Measurements from ENCODE around the gene WARS2.

The WARS2 gene

DNA sequence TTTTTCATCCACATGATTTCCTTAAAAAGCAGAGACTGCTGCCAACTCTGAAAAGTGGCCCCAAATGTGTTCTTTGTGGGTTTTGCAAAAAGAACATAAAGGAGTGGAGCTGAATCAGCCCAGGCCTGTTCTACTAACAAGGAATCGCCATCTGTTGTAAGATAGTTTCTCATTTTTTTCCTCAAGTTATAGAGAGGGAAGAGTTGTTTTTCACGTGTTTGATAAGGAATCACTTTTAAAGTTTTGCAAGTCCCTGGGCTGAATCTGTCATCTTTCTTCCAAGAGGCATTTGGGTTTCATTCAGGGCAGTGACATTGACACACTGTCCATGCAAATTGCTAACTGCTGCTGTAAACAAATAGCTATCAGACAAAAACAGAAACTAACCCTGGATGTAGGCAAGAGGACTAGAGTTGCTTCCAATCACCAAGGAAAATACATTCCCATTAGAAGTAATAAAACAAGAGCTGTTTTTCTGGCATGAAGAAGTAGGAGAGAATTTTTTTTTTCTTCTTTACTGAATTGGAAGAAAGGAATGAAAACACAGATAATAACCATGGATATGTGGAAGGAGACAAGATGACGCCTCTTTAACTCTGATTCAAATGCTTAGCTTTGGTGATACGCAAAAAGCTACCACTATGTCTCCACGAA lies 93.5 kb downstream of the WARS2 start:
- TF ChIP-seq POU2F2 (IDR thresholded peaks at IDR 0.05; ENCODE audit: low read depth, low read length) (no peak), TAF1 (IDR thresholded peaks at IDR 0.05; ENCODE audit: low read depth, low read length) (no peak), POLR2AphosphoS5 (IDR thresholded peaks at IDR 0.05; ENCODE audit: low read depth, low read length) (no peak), SPI1 (IDR thresholded peaks at IDR 0.05; ENCODE audit: low read depth, low read length) (no peak), PAX5 (IDR thresholded peaks at IDR 0.05; ENCODE audit: insufficient read depth, low read length, severe bottlenecking) (no peak), POLR2A (IDR thresholded peaks at IDR 0.05; ENCODE audit: low read depth, low read length) (no peak)
- no peak for DNase-seq (ENCODE audit: insufficient read length, low spot score)
- no peak for FAIRE-seq

DNA sequence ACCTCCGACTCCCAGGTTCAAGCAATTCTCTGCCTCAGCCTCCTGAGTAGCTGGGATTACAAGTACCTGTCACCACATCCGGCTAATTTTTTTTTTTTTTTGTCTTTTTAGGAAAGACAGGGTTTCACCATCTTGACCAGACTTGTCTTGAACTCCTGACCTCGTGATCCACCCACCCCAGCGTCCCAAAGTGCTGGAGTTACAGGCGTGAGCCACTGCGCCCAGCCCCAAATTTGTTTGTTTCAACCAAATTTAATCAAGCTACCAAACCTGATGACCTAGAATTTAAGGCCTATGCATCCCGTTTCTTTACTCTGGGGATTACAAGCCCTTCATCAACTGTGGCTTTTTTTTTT lies 94.0 kb downstream of the WARS2 start:
- TF ChIP-seq POLR2AphosphoS5 (IDR thresholded peaks at IDR 0.05; ENCODE audit: low read depth, low read length) (no peak), TAF1 (IDR thresholded peaks at IDR 0.05; ENCODE audit: low read depth, low read length) (no peak)
- FAIRE-seq (no peak), DNase-seq (ENCODE audit: insufficient read length, low spot score) (no peak)

- TF ChIP-seq TAF1 (IDR thresholded peaks at IDR 0.05; ENCODE audit: low read depth, low read length), result no peak
- no peak for TF ChIP-seq PAX5 (IDR thresholded peaks at IDR 0.05; ENCODE audit: insufficient read depth, low read length, severe bottlenecking)
- TF ChIP-seq SPI1 (IDR thresholded peaks at IDR 0.05; ENCODE audit: low read depth, low read length), result no peak
- TF ChIP-seq POLR2A (IDR thresholded peaks at IDR 0.05; ENCODE audit: low read depth, low read length), result no peak
- no peak for TF ChIP-seq POU2F2 (IDR thresholded peaks at IDR 0.05; ENCODE audit: low read depth, low read length)
- no peak for TF ChIP-seq POLR2AphosphoS5 (IDR thresholded peaks at IDR 0.05; ENCODE audit: low read depth, low read length)
- no peak for FAIRE-seq
- no peak for DNase-seq (ENCODE audit: insufficient read length, low spot score)
Measured at GRCh38 chr1:119045096-119045746, 95.2 kb downstream of the WARS2 start.

DNA sequence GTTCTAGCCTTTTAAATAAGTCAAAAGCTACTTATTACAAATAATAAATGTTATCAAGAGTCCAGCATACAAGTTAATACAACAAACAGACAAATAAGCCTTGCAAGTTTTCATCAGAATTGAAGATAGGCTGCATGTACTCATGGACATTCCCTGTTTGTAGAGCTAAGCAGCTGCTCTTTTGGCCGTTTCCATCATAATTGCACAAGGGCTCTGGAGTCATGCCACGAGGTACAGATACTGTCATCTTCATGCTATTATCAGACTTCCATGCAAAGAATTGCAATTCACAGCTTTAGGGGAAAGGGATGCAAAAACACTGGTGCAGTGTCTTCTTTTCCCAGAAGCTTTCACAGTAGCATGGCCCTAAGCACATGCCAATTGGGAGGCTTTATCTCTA lies 99.5 kb downstream of the WARS2 start:
- FAIRE-seq, result no peak
- no peak for DNase-seq (ENCODE audit: insufficient read length, low spot score)
- TF ChIP-seq SPI1 (IDR thresholded peaks at IDR 0.05; ENCODE audit: low read depth, low read length), result no peak
- no peak for TF ChIP-seq TAF1 (IDR thresholded peaks at IDR 0.05; ENCODE audit: low read depth, low read length)
- TF ChIP-seq PAX5 (IDR thresholded peaks at IDR 0.05; ENCODE audit: insufficient read depth, low read length, severe bottlenecking), result no peak
- no peak for TF ChIP-seq POLR2A (IDR thresholded peaks at IDR 0.05; ENCODE audit: low read depth, low read length)
- no peak for TF ChIP-seq POLR2AphosphoS5 (IDR thresholded peaks at IDR 0.05; ENCODE audit: low read depth, low read length)
- no peak for TF ChIP-seq POU2F2 (IDR thresholded peaks at IDR 0.05; ENCODE audit: low read depth, low read length)

GRCh38 chr1:119040489-119040888 lies 100.0 kb downstream of the WARS2 start:
- TF ChIP-seq POU2F2 (IDR thresholded peaks at IDR 0.05; ENCODE audit: low read depth, low read length), result no peak
- no peak for TF ChIP-seq PAX5 (IDR thresholded peaks at IDR 0.05; ENCODE audit: insufficient read depth, low read length, severe bottlenecking)
- no peak for TF ChIP-seq SPI1 (IDR thresholded peaks at IDR 0.05; ENCODE audit: low read depth, low read length)
- no peak for TF ChIP-seq TAF1 (IDR thresholded peaks at IDR 0.05; ENCODE audit: low read depth, low read length)
- no peak for TF ChIP-seq POLR2A (IDR thresholded peaks at IDR 0.05; ENCODE audit: low read depth, low read length)
- no peak for TF ChIP-seq POLR2AphosphoS5 (IDR thresholded peaks at IDR 0.05; ENCODE audit: low read depth, low read length)
- no peak for DNase-seq (ENCODE audit: insufficient read length, low spot score)
- FAIRE-seq, result no peak

DNA sequence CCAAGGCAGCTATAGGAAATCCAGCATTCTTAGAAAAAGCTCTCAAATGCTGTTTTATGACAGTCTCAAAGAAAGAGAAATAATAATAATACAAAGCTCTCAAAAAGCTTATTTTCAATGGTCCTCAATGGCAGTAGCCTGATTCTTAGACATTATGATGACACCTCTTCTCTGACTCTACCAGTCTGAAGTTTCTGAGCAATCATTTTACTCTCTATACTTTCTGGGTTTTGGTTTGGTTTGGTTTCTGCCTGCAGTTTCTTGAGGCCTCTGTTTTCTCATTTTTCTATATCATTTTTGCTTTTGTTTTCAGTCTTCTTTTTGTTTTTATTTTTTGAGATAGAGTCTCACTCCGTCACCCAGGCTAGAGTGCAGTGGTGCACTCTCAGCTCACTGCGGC lies 102.1 kb downstream of the WARS2 start:
- FAIRE-seq (no peak), DNase-seq (ENCODE audit: insufficient read length, low spot score) (no peak)
- no peak for TF ChIP-seq PAX5 (IDR thresholded peaks at IDR 0.05; ENCODE audit: insufficient read depth, low read length, severe bottlenecking)
- TF ChIP-seq TAF1 (IDR thresholded peaks at IDR 0.05; ENCODE audit: low read depth, low read length), result no peak
- no peak for TF ChIP-seq POLR2AphosphoS5 (IDR thresholded peaks at IDR 0.05; ENCODE audit: low read depth, low read length)
- no peak for TF ChIP-seq POLR2A (IDR thresholded peaks at IDR 0.05; ENCODE audit: low read depth, low read length)
- no peak for TF ChIP-seq POU2F2 (IDR thresholded peaks at IDR 0.05; ENCODE audit: low read depth, low read length)
- no peak for TF ChIP-seq SPI1 (IDR thresholded peaks at IDR 0.05; ENCODE audit: low read depth, low read length)

- no peak for TF ChIP-seq TAF1 (IDR thresholded peaks at IDR 0.05; ENCODE audit: low read depth, low read length)
- no peak for TF ChIP-seq POLR2AphosphoS5 (IDR thresholded peaks at IDR 0.05; ENCODE audit: low read depth, low read length)
- TF ChIP-seq PAX5 (IDR thresholded peaks at IDR 0.05; ENCODE audit: insufficient read depth, low read length, severe bottlenecking), result no peak
- TF ChIP-seq SPI1 (IDR thresholded peaks at IDR 0.05; ENCODE audit: low read depth, low read length), result no peak
- TF ChIP-seq POLR2A (IDR thresholded peaks at IDR 0.05; ENCODE audit: low read depth, low read length), result no peak
- TF ChIP-seq POU2F2 (IDR thresholded peaks at IDR 0.05; ENCODE audit: low read depth, low read length), result no peak
- DNase-seq (ENCODE audit: insufficient read length, low spot score) (no peak), FAIRE-seq (no peak)
Measured at GRCh38 chr1:119034359-119034758, 106.1 kb downstream of the WARS2 start.

- TF ChIP-seq POLR2AphosphoS5 (IDR thresholded peaks at IDR 0.05; ENCODE audit: low read depth, low read length) (no peak), SPI1 (IDR thresholded peaks at IDR 0.05; ENCODE audit: low read depth, low read length) (no peak), POU2F2 (IDR thresholded peaks at IDR 0.05; ENCODE audit: low read depth, low read length) (no peak), TAF1 (IDR thresholded peaks at IDR 0.05; ENCODE audit: low read depth, low read length) (no peak), PAX5 (IDR thresholded peaks at IDR 0.05; ENCODE audit: insufficient read depth, low read length, severe bottlenecking) (no peak), POLR2A (IDR thresholded peaks at IDR 0.05; ENCODE audit: low read depth, low read length) (no peak)
- no peak for FAIRE-seq
- DNase-seq (ENCODE audit: insufficient read length, low spot score), result no peak
Measured at GRCh38 chr1:119032986-119033385, 107.5 kb downstream of the WARS2 start.

- FAIRE-seq (no peak), DNase-seq (ENCODE audit: insufficient read length, low spot score) (no peak)
- TF ChIP-seq POU2F2 (IDR thresholded peaks at IDR 0.05; ENCODE audit: low read depth, low read length) (no peak), PAX5 (IDR thresholded peaks at IDR 0.05; ENCODE audit: insufficient read depth, low read length, severe bottlenecking) (no peak), SPI1 (IDR thresholded peaks at IDR 0.05; ENCODE audit: low read depth, low read length) (no peak)
Measured at GRCh38 chr1:119027759-119028158, 112.7 kb downstream of the WARS2 start.

- no peak for FAIRE-seq
- no peak for DNase-seq (ENCODE audit: insufficient read length, low spot score)
- TF ChIP-seq TAF1 (IDR thresholded peaks at IDR 0.05; ENCODE audit: low read depth, low read length) (no peak), POU2F2 (IDR thresholded peaks at IDR 0.05; ENCODE audit: low read depth, low read length) (no peak), SPI1 (IDR thresholded peaks at IDR 0.05; ENCODE audit: low read depth, low read length) (no peak), PAX5 (IDR thresholded peaks at IDR 0.05; ENCODE audit: insufficient read depth, low read length, severe bottlenecking) (no peak), POLR2A (IDR thresholded peaks at IDR 0.05; ENCODE audit: low read depth, low read length) (no peak), POLR2AphosphoS5 (IDR thresholded peaks at IDR 0.05; ENCODE audit: low read depth, low read length) (no peak)
Measured at GRCh38 chr1:119026956-119027355, 113.5 kb downstream of the WARS2 start.
